ENCODE measurements around the gene MAPK1IP1L.
A peak's percentile ranks its signal among the peaks of the same experiment; 100 is the strongest.

DNA sequence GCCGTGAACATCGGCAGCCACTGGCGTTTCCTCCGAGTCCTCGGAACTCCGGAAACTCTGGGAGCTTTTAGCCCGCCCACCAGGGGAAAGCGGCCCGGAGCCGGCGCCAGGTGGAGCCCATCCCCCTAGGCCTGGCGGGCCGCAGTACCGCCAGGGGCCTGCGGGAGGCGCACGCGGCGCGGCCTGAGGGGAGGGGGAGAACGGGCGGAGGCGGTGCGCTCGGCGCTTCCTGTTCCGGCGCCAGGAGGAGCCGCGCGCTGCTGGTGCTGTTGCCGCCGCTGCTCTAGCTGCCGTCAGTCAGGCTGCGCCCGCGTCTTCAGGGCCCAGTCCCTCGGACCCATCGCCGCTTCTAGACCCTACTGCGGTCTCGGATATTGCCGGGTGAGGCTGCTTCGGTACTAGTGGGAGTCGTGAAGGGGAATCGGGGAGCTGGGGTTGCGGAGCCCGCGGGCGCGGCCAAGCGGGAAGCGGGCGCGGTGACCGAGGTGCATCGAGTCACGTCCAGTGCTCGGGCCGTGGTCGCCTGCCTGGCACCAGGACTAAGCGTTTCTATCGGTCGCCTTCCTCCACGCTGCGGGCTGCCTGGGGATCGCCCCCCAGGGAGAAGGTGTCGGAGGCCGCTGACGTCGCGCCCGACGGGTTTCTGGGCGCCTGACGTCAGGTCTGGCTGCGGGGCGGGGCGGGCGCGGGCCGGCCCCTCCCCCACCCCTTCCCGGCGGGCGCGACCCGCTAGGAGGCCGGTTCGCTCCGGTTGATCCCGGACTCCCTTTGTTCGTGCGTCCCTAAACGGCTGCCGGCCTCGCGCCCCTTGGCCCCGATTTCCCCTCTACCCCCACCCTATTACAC is at the start of gene MAPK1IP1L:
- TF ChIP-seq, protein P1, sequence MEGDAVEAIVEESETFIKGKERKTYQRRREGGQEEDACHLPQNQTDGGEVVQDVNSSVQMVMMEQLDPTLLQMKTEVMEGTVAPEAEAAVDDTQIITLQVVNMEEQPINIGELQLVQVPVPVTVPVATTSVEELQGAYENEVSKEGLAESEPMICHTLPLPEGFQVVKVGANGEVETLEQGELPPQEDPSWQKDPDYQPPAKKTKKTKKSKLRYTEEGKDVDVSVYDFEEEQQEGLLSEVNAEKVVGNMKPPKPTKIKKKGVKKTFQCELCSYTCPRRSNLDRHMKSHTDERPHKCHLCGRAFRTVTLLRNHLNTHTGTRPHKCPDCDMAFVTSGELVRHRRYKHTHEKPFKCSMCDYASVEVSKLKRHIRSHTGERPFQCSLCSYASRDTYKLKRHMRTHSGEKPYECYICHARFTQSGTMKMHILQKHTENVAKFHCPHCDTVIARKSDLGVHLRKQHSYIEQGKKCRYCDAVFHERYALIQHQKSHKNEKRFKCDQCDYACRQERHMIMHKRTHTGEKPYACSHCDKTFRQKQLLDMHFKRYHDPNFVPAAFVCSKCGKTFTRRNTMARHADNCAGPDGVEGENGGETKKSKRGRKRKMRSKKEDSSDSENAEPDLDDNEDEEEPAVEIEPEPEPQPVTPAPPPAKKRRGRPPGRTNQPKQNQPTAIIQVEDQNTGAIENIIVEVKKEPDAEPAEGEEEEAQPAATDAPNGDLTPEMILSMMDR (IDR thresholded peaks at IDR 0.05; ENCODE audit: poor library complexity), result peak; percentile 99
- TF ChIP-seq EZH2phosphoT487 (IDR thresholded peaks at IDR 0.05; ENCODE audit: low read depth, severe bottlenecking, unreplicated experiment), result no peak
